ENCODE measurements around the gene YWHAE.
"Not testable (repeated sequence)": the region's sequence is repeated elsewhere in the genome, so short reads cannot be mapped to it uniquely, and the experiment has no call there.

Gene YWHAE

GRCh38 chr17:1414001-1414574 is 14.1 kb upstream of the YWHAE start:
- Histone ChIP-seq H3K27me3 (ENCODE audit: control insufficient read depth in 2 of 2, insufficient read depth in 2 of 2, low read length in 2 of 2) (no peaks in the 10 kb centered on the region), H3K4me3 (ENCODE audit: low read length in 2 of 2) (no peak overlapping the region), H3K4me1 (ENCODE audit: control insufficient read depth in 2 of 2, insufficient read depth in 2 of 2, low read length in 2 of 2) (peaks cover 0 to 4% of the 10 kb centered on the region in 2 donors), H3K9ac (ENCODE audit: low read depth in 1 of 2, low read length in 2 of 2) (no peak overlapping the region), H3K9me3 (ENCODE audit: control insufficient read depth in 2 of 2, low read length in 2 of 2) (no peaks in the 10 kb centered on the region), H3K36me3 (ENCODE audit: control insufficient read depth in 2 of 2, insufficient read depth in 2 of 2, low read length in 2 of 2) (peaks cover 0 to 3% of the 10 kb centered on the region in 2 donors), H3K27ac (ENCODE audit: low read depth in 2 of 2, low read length in 2 of 2) (no peak overlapping the region)

GRCh38 chr17:1413281-1413791 is 13.3 kb upstream of the YWHAE start:
- H3K9ac ChIP-seq (ENCODE audit: low read depth in 1 of 2, low read length in 2 of 2) = no peak overlapping the region
- no peaks in the 10 kb centered on the region for H3K27me3 ChIP-seq (ENCODE audit: control insufficient read depth in 2 of 2, insufficient read depth in 2 of 2, low read length in 2 of 2)
- H3K4me1 ChIP-seq (ENCODE audit: control insufficient read depth in 2 of 2, insufficient read depth in 2 of 2, low read length in 2 of 2) = peaks cover 0 to 4% of the 10 kb centered on the region in 2 donors
- no peaks in the 10 kb centered on the region for H3K9me3 ChIP-seq (ENCODE audit: control insufficient read depth in 2 of 2, low read length in 2 of 2)
- peaks cover 0 to 3% of the 10 kb centered on the region in 2 donors for H3K36me3 ChIP-seq (ENCODE audit: control insufficient read depth in 2 of 2, insufficient read depth in 2 of 2, low read length in 2 of 2)
- H3K4me3 ChIP-seq (ENCODE audit: low read length in 2 of 2) = no peak overlapping the region
- no peak overlapping the region for H3K27ac ChIP-seq (ENCODE audit: low read depth in 2 of 2, low read length in 2 of 2)

- H3K27ac ChIP-seq (ENCODE audit: low read depth in 2 of 2, low read length in 2 of 2) = no peak overlapping the region
- H3K9me3 ChIP-seq (ENCODE audit: control insufficient read depth in 2 of 2, low read length in 2 of 2) = no peaks in the 10 kb centered on the region
- H3K9ac ChIP-seq (ENCODE audit: low read depth in 1 of 2, low read length in 2 of 2) = no peak overlapping the region
- peaks cover 0 to 4% of the 10 kb centered on the region in 2 donors for H3K4me1 ChIP-seq (ENCODE audit: control insufficient read depth in 2 of 2, insufficient read depth in 2 of 2, low read length in 2 of 2)
- H3K36me3 ChIP-seq (ENCODE audit: control insufficient read depth in 2 of 2, insufficient read depth in 2 of 2, low read length in 2 of 2) = no peaks in the 10 kb centered on the region
- no peaks in the 10 kb centered on the region for H3K27me3 ChIP-seq (ENCODE audit: control insufficient read depth in 2 of 2, insufficient read depth in 2 of 2, low read length in 2 of 2)
- H3K4me3 ChIP-seq (ENCODE audit: low read length in 2 of 2) = no peak overlapping the region
Measured at GRCh38 chr17:1412185-1413110, 12.4 kb upstream of the YWHAE start.

- Histone ChIP-seq H3K9me3 (ENCODE audit: control insufficient read depth in 2 of 2, low read length in 2 of 2) (no peaks in the 10 kb centered on the region), H3K36me3 (ENCODE audit: control insufficient read depth in 2 of 2, insufficient read depth in 2 of 2, low read length in 2 of 2) (no peaks in the 10 kb centered on the region), H3K4me3 (ENCODE audit: low read length in 2 of 2) (no peak overlapping the region), H3K27ac (ENCODE audit: low read depth in 2 of 2, low read length in 2 of 2) (no peak overlapping the region), H3K9ac (ENCODE audit: low read depth in 1 of 2, low read length in 2 of 2) (no peak overlapping the region), H3K27me3 (ENCODE audit: control insufficient read depth in 2 of 2, insufficient read depth in 2 of 2, low read length in 2 of 2) (no peaks in the 10 kb centered on the region), H3K4me1 (ENCODE audit: control insufficient read depth in 2 of 2, insufficient read depth in 2 of 2, low read length in 2 of 2) (peaks cover 8 to 15% of the 10 kb centered on the region in 2 donors)
Measured at GRCh38 chr17:1402262-1402586, 2.2 kb upstream of the YWHAE start.

- Histone ChIP-seq H3K27ac (ENCODE audit: low read depth in 2 of 2, low read length in 2 of 2) (peak overlapping the region; percentile 96 to 98), H3K9me3 (ENCODE audit: control insufficient read depth in 2 of 2, low read length in 2 of 2) (no peaks in the 10 kb centered on the region), H3K27me3 (ENCODE audit: control insufficient read depth in 2 of 2, insufficient read depth in 2 of 2, low read length in 2 of 2) (no peaks in the 10 kb centered on the region), H3K4me3 (ENCODE audit: low read length in 2 of 2) (peak overlapping the region; percentile 95 to 97), H3K9ac (ENCODE audit: low read depth in 1 of 2, low read length in 2 of 2) (peak overlapping the region; percentile 82 to 94), H3K36me3 (ENCODE audit: control insufficient read depth in 2 of 2, insufficient read depth in 2 of 2, low read length in 2 of 2) (no peaks in the 10 kb centered on the region), H3K4me1 (ENCODE audit: control insufficient read depth in 2 of 2, insufficient read depth in 2 of 2, low read length in 2 of 2) (peaks cover 10 to 28% of the 10 kb centered on the region in 2 donors)
Measured at GRCh38 chr17:1398931-1399678, 917 bp downstream of the YWHAE start.

- Histone ChIP-seq H3K36me3 (ENCODE audit: control insufficient read depth in 2 of 2, insufficient read depth in 2 of 2, low read length in 2 of 2) (no peaks in the 10 kb centered on the region), H3K27ac (ENCODE audit: low read depth in 2 of 2, low read length in 2 of 2) (peak overlapping the region; percentile 96 to 98), H3K9ac (ENCODE audit: low read depth in 1 of 2, low read length in 2 of 2) (peak overlapping the region; percentile 82 to 94), H3K9me3 (ENCODE audit: control insufficient read depth in 2 of 2, low read length in 2 of 2) (no peaks in the 10 kb centered on the region), H3K4me1 (ENCODE audit: control insufficient read depth in 2 of 2, insufficient read depth in 2 of 2, low read length in 2 of 2) (peaks cover 10 to 39% of the 10 kb centered on the region in 2 donors), H3K27me3 (ENCODE audit: control insufficient read depth in 2 of 2, insufficient read depth in 2 of 2, low read length in 2 of 2) (no peaks in the 10 kb centered on the region), H3K4me3 (ENCODE audit: low read length in 2 of 2) (peak overlapping the region; percentile 95 to 97)
Measured at GRCh38 chr17:1398028-1398427, 2.0 kb downstream of the YWHAE start.

- H3K4me1 ChIP-seq (ENCODE audit: control insufficient read depth in 2 of 2, insufficient read depth in 2 of 2, low read length in 2 of 2) = peaks cover 17 to 55% of the 10 kb centered on the region in 2 donors
- H3K9me3 ChIP-seq (ENCODE audit: control insufficient read depth in 2 of 2, low read length in 2 of 2); H3K27ac ChIP-seq (ENCODE audit: low read depth in 2 of 2, low read length in 2 of 2); H3K36me3 ChIP-seq (ENCODE audit: control insufficient read depth in 2 of 2, insufficient read depth in 2 of 2, low read length in 2 of 2); H3K4me3 ChIP-seq (ENCODE audit: low read length in 2 of 2); H3K27me3 ChIP-seq (ENCODE audit: control insufficient read depth in 2 of 2, insufficient read depth in 2 of 2, low read length in 2 of 2); H3K9ac ChIP-seq (ENCODE audit: low read depth in 1 of 2, low read length in 2 of 2): not testable (repeated sequence)
Measured at GRCh38 chr17:1395876-1396665, 4.0 kb downstream of the YWHAE start.

- Histone ChIP-seq H3K27ac (ENCODE audit: low read depth in 2 of 2, low read length in 2 of 2) (peak overlapping the region in 1 of 2 donors; percentile 16), H3K4me1 (ENCODE audit: control insufficient read depth in 2 of 2, insufficient read depth in 2 of 2, low read length in 2 of 2) (peaks cover 17 to 52% of the 10 kb centered on the region in 2 donors), H3K36me3 (ENCODE audit: control insufficient read depth in 2 of 2, insufficient read depth in 2 of 2, low read length in 2 of 2) (no peaks in the 10 kb centered on the region), H3K9me3 (ENCODE audit: control insufficient read depth in 2 of 2, low read length in 2 of 2) (no peaks in the 10 kb centered on the region), H3K4me3 (ENCODE audit: low read length in 2 of 2) (no peak overlapping the region), H3K27me3 (ENCODE audit: control insufficient read depth in 2 of 2, insufficient read depth in 2 of 2, low read length in 2 of 2) (no peaks in the 10 kb centered on the region), H3K9ac (ENCODE audit: low read depth in 1 of 2, low read length in 2 of 2) (no peak overlapping the region)
Measured at GRCh38 chr17:1391577-1391976, 8.4 kb downstream of the YWHAE start.

GRCh38 chr17:1390432-1391367 is 9.3 kb downstream of the YWHAE start:
- Histone ChIP-seq H3K9me3 (ENCODE audit: control insufficient read depth in 2 of 2, low read length in 2 of 2) (no peaks in the 10 kb centered on the region), H3K27ac (ENCODE audit: low read depth in 2 of 2, low read length in 2 of 2) (peak overlapping the region in 1 of 2 donors; percentile 39), H3K27me3 (ENCODE audit: control insufficient read depth in 2 of 2, insufficient read depth in 2 of 2, low read length in 2 of 2) (no peaks in the 10 kb centered on the region), H3K4me3 (ENCODE audit: low read length in 2 of 2) (no peak overlapping the region), H3K36me3 (ENCODE audit: control insufficient read depth in 2 of 2, insufficient read depth in 2 of 2, low read length in 2 of 2) (peaks cover 0 to 1% of the 10 kb centered on the region in 2 donors), H3K4me1 (ENCODE audit: control insufficient read depth in 2 of 2, insufficient read depth in 2 of 2, low read length in 2 of 2) (peaks cover 18 to 52% of the 10 kb centered on the region in 2 donors), H3K9ac (ENCODE audit: low read depth in 1 of 2, low read length in 2 of 2) (no peak overlapping the region)

All from mucosa of rectum (tissue), 2 donors.